NCI-H526 treated with DMSO at 0.1 percent for 48 hours (cell line): ENCODE data around the gene NOX3.
A peak's percentile ranks its signal among the peaks of the same experiment; 100 is the strongest.
"Not testable (repeated sequence)": the region's sequence is repeated elsewhere in the genome, so short reads cannot be mapped to it uniquely, and the experiment has no call there.

Experiments
- DNase-seq: peaks from one replicate; lab custom pipeline; 2025; lab: John Stamatoyannopoulos, UW

The NOX3 gene

DNA sequence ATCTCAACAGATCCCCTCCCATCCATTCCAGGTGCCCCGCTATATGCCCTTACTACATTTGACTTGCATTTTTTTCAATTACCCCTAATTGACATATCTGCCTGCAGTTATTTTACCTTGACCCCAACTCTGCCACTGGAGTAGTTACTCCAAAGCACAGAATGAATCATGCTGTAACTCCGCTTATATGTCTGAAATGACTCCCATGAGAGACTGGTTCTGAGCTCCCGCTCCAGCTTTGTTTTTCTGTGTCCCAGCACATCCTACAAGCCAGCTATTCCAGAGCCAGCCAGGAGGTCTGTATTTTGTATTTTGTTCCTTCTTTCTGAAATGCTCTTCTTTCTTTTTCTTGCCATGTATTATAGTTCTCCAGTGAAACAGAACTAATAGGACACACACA is 10.9 kb upstream of the NOX3 start:
- no peak for DNase-seq

DNA sequence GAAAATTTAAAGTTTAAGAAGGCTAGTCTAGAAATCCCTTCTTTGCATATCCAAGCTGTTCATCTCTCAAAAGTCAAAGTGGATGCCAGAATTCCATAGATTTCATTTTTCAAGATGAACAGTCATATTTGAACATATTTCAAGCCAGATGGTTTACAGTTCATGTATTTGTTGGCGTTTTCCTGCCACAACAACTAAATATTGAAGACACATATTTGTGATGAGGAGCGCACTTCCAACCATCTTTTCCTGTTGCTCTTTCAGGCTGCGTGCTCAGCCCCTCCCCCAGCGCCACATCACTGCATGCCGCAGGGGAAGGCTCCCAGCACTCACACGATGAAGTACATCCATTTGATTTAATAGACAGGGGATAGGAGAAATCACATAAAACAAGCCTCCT is 5.9 kb upstream of the NOX3 start:
- no peak for DNase-seq

GRCh38 chr6:155454471-155454870 is 1.2 kb downstream of the NOX3 start:
- no peak for DNase-seq

- DNase-seq = no peak
Measured at GRCh38 chr6:155454008-155454407, 1.6 kb downstream of the NOX3 start.

DNA sequence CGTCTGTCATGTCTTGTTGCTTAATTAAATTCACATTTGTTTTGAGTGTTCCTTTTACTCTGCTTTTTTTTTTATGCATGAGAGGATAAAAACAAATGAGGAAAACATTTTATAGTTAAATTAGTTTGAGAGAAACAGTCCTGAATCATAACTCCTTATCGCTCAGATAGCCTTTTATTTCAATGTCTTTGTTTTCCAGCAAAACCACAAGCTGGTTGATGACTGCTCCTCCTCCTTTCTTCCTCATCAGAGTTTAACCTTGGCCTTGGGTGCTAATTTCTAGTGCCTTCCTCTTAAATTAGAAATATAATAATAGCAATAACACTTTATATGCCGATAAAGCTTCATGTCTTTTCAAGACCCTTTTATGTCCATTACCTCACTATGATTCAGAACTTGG is 3.1 kb downstream of the NOX3 start:
- peak; percentile 44 for DNase-seq

GRCh38 chr6:155451530-155451929 is 4.1 kb downstream of the NOX3 start:
- not testable (repeated sequence) for DNase-seq

GRCh38 chr6:155450240-155450581 is 5.4 kb downstream of the NOX3 start:
- DNase-seq = no peak

DNA sequence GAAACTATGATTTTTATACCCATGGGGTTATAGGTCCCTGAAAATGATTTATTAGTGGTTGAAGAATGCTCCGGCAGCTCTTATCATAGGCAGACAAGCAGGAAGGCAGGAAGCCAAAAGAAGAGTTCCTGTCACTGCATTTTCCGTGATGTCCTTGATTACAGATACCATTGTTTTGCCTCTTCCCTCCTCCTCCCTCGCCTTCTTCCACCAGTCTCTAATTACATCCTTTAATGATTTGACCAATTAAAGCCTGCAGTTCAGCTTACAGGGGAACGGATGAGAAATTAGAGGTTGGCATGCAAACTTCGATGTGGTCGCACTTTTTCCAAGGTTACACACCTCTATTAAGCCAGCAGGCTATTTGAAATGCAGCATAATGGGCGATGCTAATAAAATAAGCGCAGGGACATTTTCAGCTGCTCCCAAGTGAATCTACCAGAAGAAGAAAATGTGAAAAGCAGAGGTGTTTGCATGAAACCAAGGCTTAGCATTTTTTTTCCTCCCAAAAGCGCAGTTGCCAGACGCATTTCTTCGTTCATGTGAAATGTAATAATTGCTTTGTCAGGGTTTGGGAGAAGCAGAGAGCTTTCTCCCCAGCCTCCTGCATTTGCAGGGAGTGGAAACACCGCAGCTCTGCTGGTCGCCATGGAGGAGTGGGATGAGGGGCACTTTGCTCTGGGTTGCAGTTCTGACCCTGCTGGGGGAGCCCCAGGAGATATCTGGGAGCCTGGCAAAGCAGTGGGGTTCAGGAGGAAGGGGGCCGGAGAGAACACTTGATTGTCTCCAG is 6.0 kb downstream of the NOX3 start:
- peak; percentile 45 for DNase-seq

DNA sequence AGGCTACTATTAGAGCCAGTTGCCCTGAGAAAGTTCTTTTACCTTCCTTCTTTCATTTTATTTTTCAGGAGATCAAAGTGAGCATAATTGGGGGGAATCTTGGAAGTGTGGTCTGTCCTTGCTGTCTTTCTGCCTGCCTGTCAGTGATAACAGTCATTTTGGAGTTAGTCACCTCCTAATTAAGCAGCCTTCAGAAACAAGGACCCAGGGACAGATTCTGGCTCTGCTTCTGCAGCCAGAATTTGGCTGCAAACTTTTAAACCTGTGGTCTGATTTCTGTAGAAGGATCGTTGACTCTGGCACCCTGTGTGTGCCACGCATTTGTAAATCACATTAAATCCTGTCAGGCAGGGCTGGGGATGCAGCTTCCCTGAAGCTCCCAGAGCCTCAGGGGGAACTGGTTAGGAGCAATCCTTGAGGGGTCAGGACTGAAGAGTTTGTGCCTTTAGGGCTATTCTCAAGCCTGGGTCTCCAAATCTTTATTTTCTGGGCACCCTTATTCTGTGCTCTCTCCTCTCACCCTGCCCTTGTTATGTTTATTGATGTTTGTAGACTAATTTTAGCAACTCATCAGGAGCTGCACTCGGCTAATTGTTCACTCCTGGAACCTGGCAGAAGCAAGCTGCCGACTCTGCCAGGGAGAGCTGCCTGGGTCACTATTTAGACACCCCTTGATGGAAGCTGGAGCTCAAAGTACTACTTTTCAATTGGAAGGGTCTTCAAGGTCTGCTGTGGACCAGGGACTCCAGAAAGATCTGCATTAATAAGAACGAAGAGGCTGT is 6.8 kb downstream of the NOX3 start:
- no peak for DNase-seq

GRCh38 chr6:155447949-155448348 is 7.7 kb downstream of the NOX3 start:
- no peak for DNase-seq

GRCh38 chr6:155444952-155445903 is 10.4 kb downstream of the NOX3 start:
- no peak for DNase-seq

DNA sequence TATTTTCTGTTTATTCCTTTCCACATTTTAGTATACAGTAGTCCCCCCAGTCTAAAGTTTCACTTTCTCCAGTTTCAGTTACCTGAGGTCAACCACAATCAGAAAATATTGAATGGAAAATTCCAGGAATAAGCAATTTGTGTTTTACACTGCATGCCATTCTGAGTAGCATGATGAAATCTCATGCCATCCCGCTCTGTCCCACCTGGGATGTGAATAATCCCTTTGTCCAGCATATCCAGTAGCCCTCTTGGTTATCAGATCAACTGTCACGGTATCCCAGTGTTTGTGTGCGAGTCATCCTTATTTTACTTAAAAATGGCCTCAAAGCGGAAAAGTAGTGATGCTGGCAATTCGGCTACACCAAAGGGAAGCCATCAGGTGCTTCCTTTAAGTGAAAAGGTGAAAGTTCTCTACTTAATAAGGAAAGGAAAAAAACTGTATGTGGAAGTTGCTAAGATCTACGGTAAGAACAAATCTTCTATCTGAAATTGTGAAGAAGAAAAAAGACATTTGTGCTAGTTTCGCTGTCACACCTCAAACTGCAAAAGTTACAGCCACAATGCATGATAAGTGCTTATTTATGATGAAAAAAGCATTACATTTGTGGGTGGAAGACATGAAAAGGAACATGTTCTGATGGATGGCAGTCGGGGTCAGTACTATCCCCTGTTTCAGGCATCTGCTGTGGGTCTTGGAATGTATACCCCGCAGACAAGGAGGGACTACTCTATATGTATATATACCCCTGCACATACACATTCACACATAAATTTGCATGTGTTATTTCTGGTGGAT is 11.3 kb downstream of the NOX3 start:
- DNase-seq = no peak

GRCh38 chr6:155443168-155443567 is 12.5 kb downstream of the NOX3 start:
- no peak for DNase-seq

GRCh38 chr6:155442562-155442961 is 13.1 kb downstream of the NOX3 start:
- no peak for DNase-seq

DNA sequence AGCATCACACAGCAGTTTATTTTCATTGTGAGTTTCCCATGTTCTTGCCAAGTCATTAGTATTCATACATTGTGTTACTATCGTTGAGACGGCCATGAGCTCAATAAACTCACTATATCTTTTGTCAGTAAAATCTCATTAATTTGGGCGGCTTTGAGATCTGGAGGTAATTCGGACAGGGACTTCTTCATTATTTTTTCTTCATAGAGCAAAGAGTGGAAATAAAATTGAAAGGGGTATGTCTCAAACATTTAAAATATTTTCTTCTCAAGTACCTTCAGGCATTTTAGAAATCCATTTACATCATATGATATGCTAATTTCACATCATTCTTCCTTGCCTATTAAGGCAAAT is 14.6 kb downstream of the NOX3 start:
- no peak for DNase-seq

- DNase-seq = no peak
Measured at GRCh38 chr6:155440398-155441111, 15.1 kb downstream of the NOX3 start.

- DNase-seq = no peak
Measured at GRCh38 chr6:155439376-155439775, 16.3 kb downstream of the NOX3 start.

DNA sequence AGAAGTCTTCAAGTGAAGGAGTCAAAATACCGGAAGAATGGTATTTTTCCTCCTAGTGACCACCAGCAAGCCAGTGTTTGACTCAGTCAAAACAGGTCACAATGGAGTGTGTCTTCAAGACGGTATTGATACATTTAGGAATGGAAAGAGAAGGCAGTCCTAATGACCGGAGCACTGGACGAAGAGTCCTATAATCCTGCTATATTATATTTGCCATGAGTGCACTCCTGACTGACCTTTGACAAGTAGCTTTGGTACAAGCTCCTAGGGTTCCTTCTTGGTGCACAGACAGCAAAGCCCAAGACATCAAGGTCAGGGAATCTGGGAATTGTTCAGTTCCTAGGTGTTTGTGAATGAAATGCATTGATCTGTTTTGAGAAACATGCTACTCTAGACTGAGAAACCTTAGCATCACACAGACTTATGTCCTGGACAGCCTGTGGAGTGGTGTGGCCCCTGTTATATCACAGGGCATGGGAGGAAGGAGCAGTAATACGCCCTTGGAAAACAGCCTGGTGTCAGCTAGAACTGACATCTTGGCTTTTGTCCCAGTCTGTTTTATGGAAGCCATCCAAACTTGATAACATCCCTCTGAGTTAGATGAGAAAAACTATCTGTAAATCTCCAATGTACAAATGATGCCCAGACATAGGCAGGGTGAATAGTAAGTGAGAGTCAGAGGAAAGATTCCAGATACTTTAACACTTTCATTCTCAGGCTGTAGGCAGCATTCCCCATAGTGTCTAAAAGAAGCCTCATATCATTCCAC is 18.5 kb downstream of the NOX3 start:
- no peak for DNase-seq

GRCh38 chr6:155434829-155435423 is 20.7 kb downstream of the NOX3 start:
- no peak for DNase-seq

- no peak for DNase-seq
Measured at GRCh38 chr6:155434096-155434495, 21.5 kb downstream of the NOX3 start.
